Endothelial cell of umbilical vein (primary cell): ENCODE measurements around the gene MTM1. TPM values are rescaled to one million over a fixed set of nuclear protein-coding genes. Genes with fewer than 3 reads are reported as not detected.

Source experiments
- BruUV-seq: library from RNA; stranded (reverse); fragments of 400-500 nt; replicated peaks from 2 replicates; lab custom pipeline; 2021; lab: Mats Ljungman, UMichigan
- CTCF ChIA-PET: fragments of 300-600, 350-600 bp; sonication (Branson Sonifier 250); formaldehyde crosslinking; loops from one replicate; lab custom pipeline; 2021; ENCODE audit warnings: antibody characterized with exemption, inconsistent platforms; lab: Charles Lee
- POLR2A ChIA-PET: fragments of 300-600, 350-600 bp; sonication (Branson Sonifier 250); formaldehyde crosslinking; loops from one replicate; lab custom pipeline; 2021; ENCODE audit warnings: antibody characterized with exemption, inconsistent platforms; lab: Charles Lee
- DNase-seq: peaks from one replicate; pipeline ENCODE4 v3.0.0-alpha.2; 2011; ENCODE audit warnings: low read depth, low spot score
- FAIRE-seq: peaks from 2 replicates; lab custom pipeline; 2011; peaks lifted over from hg19 to GRCh38; lab: Jason Lieb, UNC
- H2AFZ ChIP-seq: 2 replicates; pipeline ENCODE4 v1.6.0; 2012; ENCODE audit warnings: low read depth, low read length, control low read depth, inconsistent platforms
- H3K27ac ChIP-seq: 2 replicates; pipeline ENCODE4 v1.5.1; 2011; ENCODE audit warnings: low read depth, mild to moderate bottlenecking, control low read depth, low read length, moderate library complexity; ENCODE audit not compliant: insufficient read depth
- H3K27me3 ChIP-seq, 2 experiments: 2 replicates each; pipeline versions ENCODE4 v1.6.0 to v1.6.1; 2011; ENCODE audit warnings: low read length in 2 of 2, mixed read lengths in 1 of 2; ENCODE audit not compliant: control insufficient read depth in 2 of 2, insufficient read depth in 2 of 2
- H3K36me3 ChIP-seq, 2 experiments: 2 replicates in 1 of 2; 3 replicates in 1 of 2; pipeline ENCODE4 v1.5.1; 2011; ENCODE audit warnings: low read length in 2 of 2, mild to moderate bottlenecking in 1 of 2, moderate library complexity in 1 of 2; ENCODE audit not compliant: control insufficient read depth in 2 of 2, insufficient read depth in 2 of 2; ENCODE audit errors: extremely low read depth in 1 of 2
- H3K4me1 ChIP-seq: 3 replicates; pipeline ENCODE4 v1.5.1; 2011; ENCODE audit warnings: mild to moderate bottlenecking, low read length; ENCODE audit not compliant: control insufficient read depth, insufficient read depth; ENCODE audit errors: extremely low read depth
- H3K4me2 ChIP-seq: 2 replicates; pipeline ENCODE4 v1.6.1; 2011; ENCODE audit warnings: low read length, control low read depth, mixed read lengths; ENCODE audit not compliant: insufficient read depth
- H3K4me3 ChIP-seq, 3 experiments: fragments of 200-600 bp in 1 of 3; sonication (generic), shearing (Covaris generic) in 1 of 3; replicated peaks in 1 of 3; 2 replicates each; pipeline ENCODE4 v1.5.1; 2011 to 2016; ENCODE audit warnings: control low read depth in 3 of 3, low read length in 3 of 3, mild to moderate bottlenecking in 2 of 3, inconsistent platforms in 1 of 3, low read depth in 1 of 3, moderate library complexity in 1 of 3; ENCODE audit not compliant: insufficient read depth in 1 of 3
- H3K79me2 ChIP-seq: 2 replicates; pipeline ENCODE4 v1.6.0; 2012; ENCODE audit warnings: low read length, inconsistent platforms; ENCODE audit not compliant: control insufficient read depth, insufficient read depth
- H3K9ac ChIP-seq: replicated peaks from 2 replicates; pipeline ENCODE3; 2011; ENCODE audit warnings: low read length, control low read depth; ENCODE audit not compliant: insufficient read depth; ENCODE audit errors: extremely low read depth
- H3K9me1 ChIP-seq: replicated peaks from 3 replicates; pipeline ENCODE4 v1.6.0; 2011; ENCODE audit warnings: mild to moderate bottlenecking, low read length; ENCODE audit not compliant: control insufficient read depth, insufficient read depth; ENCODE audit errors: extremely low read depth
- H3K9me3 ChIP-seq: replicated peaks from 2 replicates; pipeline ENCODE4 v1.5.1; 2012; ENCODE audit warnings: low read length, inconsistent platforms; ENCODE audit not compliant: control insufficient read depth, insufficient read depth
- H4K20me1 ChIP-seq: replicated peaks from 2 replicates; pipeline ENCODE3; 2011; ENCODE audit warnings: mild to moderate bottlenecking, low read length; ENCODE audit not compliant: control insufficient read depth, insufficient read depth; ENCODE audit errors: extremely low read depth
- EZH2 ChIP-seq: IDR thresholded peaks from 2 replicates; pipeline ENCODE4 v1.6.1; 2012; ENCODE audit warnings: borderline replicate concordance, low read depth, mild to moderate bottlenecking, moderate library complexity, low read length, inconsistent platforms; ENCODE audit not compliant: severe bottlenecking
- FOS ChIP-seq: IDR thresholded peaks from 2 replicates; pipeline ENCODE4 v1.6.1; 2011; ENCODE audit warnings: mild to moderate bottlenecking, low read length, moderate library complexity, borderline replicate concordance; ENCODE audit not compliant: insufficient read depth
- MYC ChIP-seq: IDR thresholded peaks from one replicate; pipeline ENCODE4 v1.6.1; 2011; ENCODE audit warnings: mild to moderate bottlenecking, low read depth, low read length
- dilution Hi-C: fragments of 300-500 bp; cut with MboI; formaldehyde crosslinking; loops from one replicate; pipeline ENCODE4 v1.15.0; 2019; ENCODE audit warnings: low sequenced_read_pairs; ENCODE audit not compliant: extremely low pct_ligation_motif_present
- intact Hi-C: fragments of 100-400 bp; cut with micrococcal nuclease; formaldehyde crosslinking; loops from one replicate; pipeline ENCODE4 v1.10.0; 2022
- polyA plus RNA-seq, 4 experiments: library from polyadenylated mRNA; depleted of rRNA in 3 of 4; stranded (reverse) in 3 of 4; unstranded in 1 of 4; fragments of >200 nt; gene quantifications; 2 replicates each; pipeline versions ENCODE4 v1.2.1 to v1.2.3, GENCODE V29; 2011 to 2012; ENCODE audit warnings: missing spikeins in 1 of 4
- total RNA-seq: library from RNA; stranded (reverse); gene quantifications from 2 replicates; pipeline ENCODE4 v1.2.3, GENCODE V29; 2021
- TF ChIP-seq, protein P1 (sequence below), 2 donors: IDR thresholded peaks; 1 replicate in 1 of 2; 2 replicates in 1 of 2; pipeline ENCODE4 v1.5.1; 2011; ENCODE audit warnings: low read length in 2 of 2, mild to moderate bottlenecking in 2 of 2, moderate library complexity in 2 of 2, control low read depth in 1 of 2, inconsistent platforms in 1 of 2, low read depth in 1 of 2; ENCODE audit not compliant: insufficient read depth in 1 of 2; ENCODE audit errors: extremely low read depth in 1 of 2

MTM1 gene
- total and polyA plus RNA-seq, 2 donors (not counting 3 experiments of a cell fraction or from before 2014, with no cell fraction given), result 2.4 to 13.2 TPM

DNA sequence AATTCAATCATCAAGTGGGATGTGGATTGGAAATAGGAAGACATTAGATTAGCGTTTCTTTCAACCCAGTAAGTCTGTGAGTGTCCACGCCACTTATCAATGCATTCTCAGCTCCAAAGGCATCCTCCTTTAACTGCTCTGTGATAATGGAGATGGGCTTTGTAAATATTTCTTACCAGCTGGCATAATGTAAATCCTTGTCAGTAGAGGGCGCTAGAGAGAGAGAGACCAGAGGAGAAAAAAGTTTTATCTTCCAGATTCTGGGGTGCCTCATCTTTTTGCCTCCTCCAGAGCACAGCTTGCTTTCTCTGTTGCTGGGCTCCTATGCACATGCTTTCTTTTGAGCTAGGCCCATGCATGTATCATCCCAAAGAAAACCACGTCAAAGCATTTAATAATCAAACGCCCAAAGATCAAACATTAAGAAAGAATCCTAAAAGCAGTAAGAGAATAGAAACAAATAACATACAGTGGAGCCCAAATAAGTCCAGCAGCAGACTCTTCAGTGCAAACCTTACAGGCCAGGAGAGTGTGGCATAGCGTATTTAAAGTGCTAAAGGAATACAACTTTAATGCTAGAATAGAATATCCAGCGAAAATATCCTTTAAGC lies 115.2 kb downstream of the MTM1 start:
- TF ChIP-seq, protein P1, sequence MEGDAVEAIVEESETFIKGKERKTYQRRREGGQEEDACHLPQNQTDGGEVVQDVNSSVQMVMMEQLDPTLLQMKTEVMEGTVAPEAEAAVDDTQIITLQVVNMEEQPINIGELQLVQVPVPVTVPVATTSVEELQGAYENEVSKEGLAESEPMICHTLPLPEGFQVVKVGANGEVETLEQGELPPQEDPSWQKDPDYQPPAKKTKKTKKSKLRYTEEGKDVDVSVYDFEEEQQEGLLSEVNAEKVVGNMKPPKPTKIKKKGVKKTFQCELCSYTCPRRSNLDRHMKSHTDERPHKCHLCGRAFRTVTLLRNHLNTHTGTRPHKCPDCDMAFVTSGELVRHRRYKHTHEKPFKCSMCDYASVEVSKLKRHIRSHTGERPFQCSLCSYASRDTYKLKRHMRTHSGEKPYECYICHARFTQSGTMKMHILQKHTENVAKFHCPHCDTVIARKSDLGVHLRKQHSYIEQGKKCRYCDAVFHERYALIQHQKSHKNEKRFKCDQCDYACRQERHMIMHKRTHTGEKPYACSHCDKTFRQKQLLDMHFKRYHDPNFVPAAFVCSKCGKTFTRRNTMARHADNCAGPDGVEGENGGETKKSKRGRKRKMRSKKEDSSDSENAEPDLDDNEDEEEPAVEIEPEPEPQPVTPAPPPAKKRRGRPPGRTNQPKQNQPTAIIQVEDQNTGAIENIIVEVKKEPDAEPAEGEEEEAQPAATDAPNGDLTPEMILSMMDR (IDR thresholded peaks at IDR 0.05; ENCODE audit: extremely low read depth in 1 of 2, insufficient read depth in 1 of 2, low read depth in 1 of 2, low read length in 2 of 2), result peak; percentile 27 to 42
- TF ChIP-seq FOS (no peak), EZH2 (no peak), MYC (no peak)

More for the DNA sequence above, 115.2 kb downstream of the MTM1 start:
- Histone ChIP-seq H3K36me3 (no peaks in the 10 kb centered on the region), H3K4me2 (no peak overlapping the region), H3K27me3 (no peaks in the 10 kb centered on the region), H3K4me1 (peaks cover 3% of the 10 kb centered on the region), H2AFZ (no peak overlapping the region), H4K20me1 (no peaks in the 10 kb centered on the region), H3K27ac (no peak overlapping the region), H3K79me2 (no peaks in the 10 kb centered on the region), H3K9me1 (no peaks in the 10 kb centered on the region), H3K9me3 (no peaks in the 10 kb centered on the region), H3K9ac (no peak overlapping the region), H3K4me3 (no peak overlapping the region)
- BruUV-seq, result no TSS peak
- DNase-seq, result peak; percentile 31
- POLR2A ChIA-PET, result no interaction called here
- CTCF ChIA-PET, result interaction anchor here (0.7 to 1.6 kb wide), 16 partner anchors 9 to 319 kb away, joined by 3 to 29 read pairs (median 4); partner anchors contain the start of gene MTMR1
- intact Hi-C loops (loop anchor here (1.0 kb wide), 1 partner anchor 34 kb away; no protein-coding TSS in a partner anchor), dilution Hi-C loops (no loop called here)
- peak; percentile 91 for FAIRE-seq
